GM12878 (cell line): Measurements from ENCODE around the gene SEL1L. TPM values are rescaled to one million over a fixed set of nuclear protein-coding genes. Genes with fewer than 3 reads are reported as not detected.

Source experiments
- ATAC-seq: fragments of 200-7000 bp; cut with Tn5 transposase; 3 replicates; pipeline ENCODE4 v1.9.1; 2020; ENCODE audit warnings: mild to moderate bottlenecking, moderate library complexity
- BruUV-seq: library from RNA; stranded (reverse); fragments of 400-500 nt; replicated peaks from 2 replicates; lab custom pipeline; 2021; lab: Mats Ljungman, UMichigan
- CTCF ChIA-PET: fragments of 300-600 bp; sonication (Branson Sonifier 250); formaldehyde crosslinking; extraction: SDS; loops from one replicate; lab custom pipeline; 2021; ENCODE audit warnings: inconsistent platforms; lab: Yijun Ruan, JAX
- POLR2A ChIA-PET: fragments of 350-600 bp; formaldehyde crosslinking; extraction: SDS; loops from one replicate; lab custom pipeline; 2021; ENCODE audit warnings: inconsistent platforms; lab: Charles Lee
- RAD21 ChIA-PET: fragments of 300-600 bp; sonication (Branson Sonifier 250); formaldehyde crosslinking; loops from one replicate; lab custom pipeline; 2023; ENCODE audit warnings: antibody characterized with exemption; ENCODE audit not compliant: unreplicated experiment; lab: Charles Lee
- SMC1A ChIA-PET: fragments of 300-600 bp; sonication (Branson Sonifier 250); formaldehyde crosslinking; loops from one replicate; lab custom pipeline; 2023; ENCODE audit not compliant: unreplicated experiment, uncharacterized antibody; lab: Charles Lee
- DNase-seq: peaks from one replicate; pipeline ENCODE4 v3.0.0-alpha.2; 2011; ENCODE audit warnings: low read depth, low spot score
- FAIRE-seq: peaks from 3 replicates; lab custom pipeline; 2011; peaks lifted over from hg19 to GRCh38; lab: Jason Lieb, UNC
- H2AFZ ChIP-seq: 2 replicates; pipeline ENCODE4 v1.6.0; 2011; ENCODE audit warnings: low read depth, low read length, control low read depth; ENCODE audit not compliant: control insufficient read depth
- H3K27ac ChIP-seq: 2 replicates; pipeline ENCODE4 v1.5.1; 2011; ENCODE audit warnings: control low read depth; ENCODE audit not compliant: control insufficient read depth, insufficient read depth
- H3K27me3 ChIP-seq, 2 experiments: replicated peaks in 1 of 2; 2 replicates each; pipeline versions ENCODE4 v1.6.0 to v1.6.1; 2011; ENCODE audit warnings: low read length in 1 of 2; ENCODE audit not compliant: control insufficient read depth in 2 of 2, insufficient read depth in 2 of 2
- H3K36me3 ChIP-seq, 2 experiments: 2 replicates each; pipeline ENCODE4 v1.5.1; 2011; ENCODE audit warnings: low read length in 1 of 2; ENCODE audit not compliant: control insufficient read depth in 2 of 2, insufficient read depth in 2 of 2
- H3K4me1 ChIP-seq: 2 replicates; pipeline ENCODE4 v1.6.1; 2011; ENCODE audit warnings: mild to moderate bottlenecking, low read length, moderate library complexity, mixed read lengths; ENCODE audit not compliant: control insufficient read depth, insufficient read depth
- H3K4me2 ChIP-seq: 2 replicates; pipeline ENCODE4 v1.6.0; 2011; ENCODE audit warnings: control low read depth; ENCODE audit not compliant: control insufficient read depth, insufficient read depth
- H3K4me3 ChIP-seq: fragments of 200-600 bp; sonication (generic); 2 replicates; pipeline ENCODE4 v1.5.1; 2016
- H3K79me2 ChIP-seq: 2 replicates; pipeline ENCODE4 v1.6.0; 2011; ENCODE audit warnings: low read length; ENCODE audit not compliant: control insufficient read depth, insufficient read depth
- H3K9ac ChIP-seq: 2 replicates; pipeline ENCODE4 v1.8.0; 2011; ENCODE audit warnings: low read length, control low read depth, mixed read lengths; ENCODE audit not compliant: control insufficient read depth, insufficient read depth
- H3K9me3 ChIP-seq: replicated peaks from 3 replicates; pipeline ENCODE4 v1.5.1; 2011; ENCODE audit warnings: mild to moderate bottlenecking, low read length; ENCODE audit not compliant: control insufficient read depth, insufficient read depth
- H4K20me1 ChIP-seq: 2 replicates; pipeline ENCODE4 v1.6.0; 2011; ENCODE audit not compliant: control insufficient read depth, insufficient read depth
- BACH1 ChIP-seq: fragments of 450-650 bp; IDR thresholded peaks from 2 replicates; pipeline ENCODE4 v1.6.1; 2017; ENCODE audit warnings: mild to moderate bottlenecking, borderline replicate concordance
- BMI1 ChIP-seq: fragments of 450-650 bp; IDR thresholded peaks from 2 replicates; pipeline ENCODE4 v1.6.1; 2016; ENCODE audit warnings: mild to moderate bottlenecking, moderate library complexity, borderline replicate concordance
- CHD4 ChIP-seq: fragments of 200-600 bp; sonication (generic); IDR thresholded peaks from 2 replicates; pipeline ENCODE4 v1.6.1; 2016; ENCODE audit warnings: mild to moderate bottlenecking
- HDAC2 ChIP-seq: fragments of 200-600 bp; sonication (generic); IDR thresholded peaks from 2 replicates; pipeline ENCODE4 v1.6.1; 2017
- HDGF ChIP-seq: fragments of 450-650 bp; IDR thresholded peaks from 2 replicates; pipeline ENCODE4 v1.6.1; 2016; ENCODE audit warnings: antibody characterized with exemption
- HSF1 ChIP-seq: fragments of 150-350 bp; IDR thresholded peaks from 2 replicates; pipeline ENCODE4 v1.6.1; 2014; ENCODE audit warnings: mild to moderate bottlenecking, low read depth, low read length
- LARP7 ChIP-seq: fragments of 450-650 bp; IDR thresholded peaks from 2 replicates; pipeline ENCODE4 v1.6.1; 2017; ENCODE audit warnings: mild to moderate bottlenecking
- NFIC ChIP-seq: IDR thresholded peaks from 2 replicates; pipeline ENCODE4 v1.6.1; 2012; ENCODE audit warnings: low read depth, mild to moderate bottlenecking, inconsistent platforms, low read length, moderate library complexity
- NR2C1 ChIP-seq: fragments of 450-650 bp; IDR thresholded peaks from 2 replicates; pipeline ENCODE4 v1.6.1; 2017; ENCODE audit warnings: antibody characterized with exemption, mild to moderate bottlenecking, moderate library complexity
- NR2F1 ChIP-seq: fragments of 450-650 bp; conservative IDR thresholded peaks from 2 replicates; pipeline ENCODE4 v1.6.1; 2017; ENCODE audit warnings: mild to moderate bottlenecking
- PBX3 ChIP-seq: IDR thresholded peaks from 2 replicates; pipeline ENCODE4 v1.6.1; 2011; ENCODE audit warnings: mild to moderate bottlenecking, low read depth, low read length, moderate library complexity; ENCODE audit not compliant: insufficient replicate concordance
- PKNOX1 ChIP-seq: fragments of 450-650 bp; IDR thresholded peaks from 2 replicates; pipeline ENCODE4 v1.6.1; 2016; ENCODE audit warnings: mild to moderate bottlenecking
- PML ChIP-seq: IDR thresholded peaks from 2 replicates; pipeline ENCODE4 v1.6.1; 2012; ENCODE audit warnings: low read length, inconsistent platforms
- RB1 ChIP-seq: fragments of 450-650 bp; formaldehyde crosslinking; IDR thresholded peaks from 2 replicates; pipeline ENCODE4 v1.6.1; 2017; ENCODE audit warnings: mild to moderate bottlenecking, borderline replicate concordance
- RELA ChIP-seq: fragments of 450-650 bp; IDR thresholded peaks from 2 replicates; pipeline ENCODE4 v1.8.0; 2014; ENCODE audit warnings: borderline replicate concordance; ENCODE audit not compliant: partially characterized antibody
- RELB ChIP-seq: fragments of 450-650 bp; IDR thresholded peaks from 2 replicates; pipeline ENCODE4 v1.6.1; 2017; ENCODE audit warnings: low read depth, mild to moderate bottlenecking, moderate library complexity
- STAT1 ChIP-seq: fragments of 450-650 bp; conservative IDR thresholded peaks from 2 replicates; pipeline ENCODE4 v1.6.1; 2014; ENCODE audit warnings: antibody characterized with exemption, mild to moderate bottlenecking
- TCF7 ChIP-seq: IDR thresholded peaks from 2 replicates; pipeline ENCODE4 v1.6.1; 2014; ENCODE audit warnings: antibody characterized with exemption, borderline replicate concordance
- YBX1 ChIP-seq: fragments of 450-650 bp; IDR thresholded peaks from 2 replicates; pipeline ENCODE4 v1.6.1; 2016; ENCODE audit warnings: antibody characterized with exemption
- WGBS: methylation state at CpG from one replicate; pipeline ENCODE4 v1.1.6; 2016; ENCODE audit warnings: low lambda C conversion rate; ENCODE audit not compliant: insufficient replicate concordance, insufficient coverage; ENCODE audit errors: missing lambda C conversion rate; 5-methylcytosine and 5-hydroxymethylcytosine counted together
- in situ Hi-C: fragments of 300-500 bp; cut with MboI; formaldehyde crosslinking; loops from 9 replicates; pipeline ENCODE4 v1.14.3; 2018; ENCODE audit warnings: mixed read lengths
- intact Hi-C: fragments of 100-400 bp; cut with micrococcal nuclease; formaldehyde crosslinking; loops from one replicate; pipeline ENCODE4 v1.14.2; 2022; ENCODE audit not compliant: unreplicated experiment
- polyA plus RNA-seq, 11 experiments: library from polyadenylated mRNA; depleted of rRNA in 4 of 11; unstranded in 6 of 11; stranded (reverse) in 5 of 11; fragments of >200 nt; fragmentation: Nextera tagmentation in 4 of 11; fragmentation: Illumina TruSeq in 1 of 11; extraction: Ambion mirVana in 4 of 11; extraction: Trizol in 1 of 11; gene quantifications; 1 replicate in 1 of 11; 2 replicates in 10 of 11; pipeline versions ENCODE4 v1.2.1 to v1.2.3, GENCODE V29; 2011 to 2016; ENCODE audit warnings: inconsistent platforms in 2 of 11, missing spikeins in 2 of 11, low read depth in 1 of 11
- total RNA-seq, 4 experiments: library from RNA; depleted of rRNA in 3 of 4; stranded (reverse); fragments of >200 nt in 3 of 4; fragmentation: Illumina TruSeq in 1 of 4; extraction: Trizol in 1 of 4; gene quantifications; 2 replicates each; pipeline versions ENCODE4 v1.2.1 to v1.2.3, GENCODE V29; 2013 to 2021

SEL1L gene
- total and polyA plus RNA-seq, 10 of the 15 experiments (the other 5 are each of a cell fraction or from before 2014, with no cell fraction given), result 13.4 to 57.2 (median 31.7) TPM

- TF ChIP-seq STAT1, result no peak
- TF ChIP-seq NR2F1, result no peak
- TF ChIP-seq RB1, result no peak
- TF ChIP-seq RELB, result no peak
Observed at GRCh38 chr14:81466854-81467253, 66.8 kb downstream of the SEL1L start (continued).

- FAIRE-seq, result no peak
- no peak for ATAC-seq
- in situ Hi-C loops, result loop anchor here (5.0 kb wide), 1 partner anchor 508 kb away; the partner anchor contains the start of gene TSHR
- ChIA-PET SMC1A (interaction anchor here (1.0 to 4.7 kb wide), 6 partner anchors 12 to 295 kb away, joined by 3 to 47 read pairs (median 5); no protein-coding TSS in a partner anchor), POLR2A (interaction anchor here (1.6 kb wide), 1 partner anchor 68 kb away, joined by 5 read pairs; the partner anchor contains the start of gene SEL1L), CTCF (interaction anchor here (1.0 to 4.6 kb wide), 14 partner anchors 11 to 524 kb away, joined by 3 to 101 read pairs (median 5); partner anchors contain the start of gene CEP128), RAD21 (interaction anchor here (0.6 to 1.2 kb wide), 2 partner anchors 198 to 507 kb away, joined by 3 read pairs; no protein-coding TSS in a partner anchor)
- Histone ChIP-seq H3K79me2 (no peaks in the 10 kb centered on the region), H3K36me3 (no peaks in the 10 kb centered on the region), H3K9ac (no peak overlapping the region), H3K4me1 (peaks cover 18% of the 10 kb centered on the region), H3K4me2 (no peak overlapping the region), H3K4me3 (no peak overlapping the region), H4K20me1 (no peaks in the 10 kb centered on the region), H2AFZ (no peak overlapping the region), H3K27ac (no peak overlapping the region), H3K27me3 (no peaks in the 10 kb centered on the region), H3K9me3 (no peaks in the 10 kb centered on the region)
- DNase-seq, result no peak
- no TSS peak for BruUV-seq
- intact Hi-C loops, result no loop called here
- WGBS, result 66% methylated on average over 13 of the region's 13 CpGs
- TF ChIP-seq TCF7 (no peak), RELA (no peak), PML (no peak), PBX3 (no peak), HDGF (no peak), BACH1 (no peak), YBX1 (no peak), HDAC2 (no peak), NR2C1 (no peak), CHD4 (no peak), NFIC (no peak), PKNOX1 (no peak), LARP7 (no peak), HSF1 (no peak), BMI1 (no peak)
Observed at GRCh38 chr14:81465507-81466228, 68.0 kb downstream of the SEL1L start.
